ENCODE measurements around the gene ZNF101.
A peak's percentile ranks its signal among the peaks of the same experiment; 100 is the strongest.

The ZNF101 gene

DNA sequence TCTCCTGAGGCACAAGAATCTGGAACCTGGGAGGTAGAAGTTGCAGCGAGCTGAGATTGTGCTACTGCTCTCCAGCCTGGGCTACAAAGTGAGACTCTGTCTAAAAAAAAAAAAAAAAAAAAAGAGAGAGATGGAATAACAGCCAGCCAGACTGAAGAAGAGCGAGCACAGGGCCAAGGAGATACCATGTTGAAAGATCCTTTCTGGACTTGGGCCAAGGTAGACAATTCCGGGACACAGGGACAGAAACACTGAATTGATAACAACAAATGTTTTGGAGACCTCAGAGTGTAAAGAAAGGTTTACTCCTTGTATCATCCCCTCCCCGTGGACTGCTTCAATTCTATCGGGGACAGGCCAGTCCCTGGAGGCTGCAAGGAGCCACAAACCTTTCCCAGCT, 45.3 kb upstream of the ZNF101 start:
- Histone ChIP-seq H3K27me3 (ENCODE audit: insufficient read depth, poor library complexity, severe bottlenecking) (no peaks in the 10 kb centered on the region), H3K27ac (replicated peaks) (no peak overlapping the region), H3K4me3 (replicated peaks; ENCODE audit: insufficient read depth, low read length) (no peak overlapping the region)

DNA sequence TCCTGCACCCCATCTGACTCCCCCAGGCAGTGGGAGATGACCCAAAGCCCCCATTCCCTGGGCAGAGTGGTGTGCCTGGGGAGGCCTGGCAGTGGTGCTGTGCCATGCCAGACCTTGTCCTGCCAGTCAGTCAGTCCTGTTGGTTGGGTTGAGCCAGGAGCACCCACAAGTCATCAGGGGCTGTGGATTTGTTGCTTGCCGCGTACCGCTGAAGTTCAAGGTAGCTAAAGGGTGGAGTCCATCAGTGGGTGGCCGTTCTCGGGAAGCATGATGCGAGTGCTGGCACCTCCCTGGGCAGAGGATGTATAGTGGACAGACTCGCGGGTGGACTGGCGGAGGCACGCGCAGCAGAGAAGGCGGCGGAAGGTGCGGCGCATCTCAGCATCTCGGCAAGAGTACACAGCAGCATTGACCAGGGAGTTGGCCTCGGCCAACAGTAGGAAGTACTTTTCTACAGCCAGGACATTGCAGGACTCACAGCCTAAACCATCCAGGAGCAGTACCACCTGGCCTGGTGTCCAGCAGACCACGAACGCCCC, 44.5 kb upstream of the ZNF101 start:
- H3K27me3 ChIP-seq (ENCODE audit: insufficient read depth, poor library complexity, severe bottlenecking) = no peaks in the 10 kb centered on the region
- DNase-seq (ENCODE audit: low read depth in 1 of 2, low spot score in 1 of 2) = no peak
- no peak overlapping the region for H3K27ac ChIP-seq (replicated peaks)

More for the DNA sequence above, 45.3 kb upstream of the ZNF101 start:
- no peak for DNase-seq (ENCODE audit: low read depth in 1 of 2, low spot score in 1 of 2)
- TF ChIP-seq POLR2AphosphoS5 (IDR thresholded peaks at IDR 0.05; ENCODE audit: low read depth) (no peak), GABPA (IDR thresholded peaks at IDR 0.05; ENCODE audit: low read depth) (no peak), SPI1 (IDR thresholded peaks at IDR 0.05; ENCODE audit: borderline replicate concordance, low read depth) (no peak)
- TF ChIP-seq, protein P1, sequence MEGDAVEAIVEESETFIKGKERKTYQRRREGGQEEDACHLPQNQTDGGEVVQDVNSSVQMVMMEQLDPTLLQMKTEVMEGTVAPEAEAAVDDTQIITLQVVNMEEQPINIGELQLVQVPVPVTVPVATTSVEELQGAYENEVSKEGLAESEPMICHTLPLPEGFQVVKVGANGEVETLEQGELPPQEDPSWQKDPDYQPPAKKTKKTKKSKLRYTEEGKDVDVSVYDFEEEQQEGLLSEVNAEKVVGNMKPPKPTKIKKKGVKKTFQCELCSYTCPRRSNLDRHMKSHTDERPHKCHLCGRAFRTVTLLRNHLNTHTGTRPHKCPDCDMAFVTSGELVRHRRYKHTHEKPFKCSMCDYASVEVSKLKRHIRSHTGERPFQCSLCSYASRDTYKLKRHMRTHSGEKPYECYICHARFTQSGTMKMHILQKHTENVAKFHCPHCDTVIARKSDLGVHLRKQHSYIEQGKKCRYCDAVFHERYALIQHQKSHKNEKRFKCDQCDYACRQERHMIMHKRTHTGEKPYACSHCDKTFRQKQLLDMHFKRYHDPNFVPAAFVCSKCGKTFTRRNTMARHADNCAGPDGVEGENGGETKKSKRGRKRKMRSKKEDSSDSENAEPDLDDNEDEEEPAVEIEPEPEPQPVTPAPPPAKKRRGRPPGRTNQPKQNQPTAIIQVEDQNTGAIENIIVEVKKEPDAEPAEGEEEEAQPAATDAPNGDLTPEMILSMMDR (IDR thresholded peaks at IDR 0.05; ENCODE audit: insufficient read depth, low read length) = no peak
- TF ChIP-seq, protein P2, sequence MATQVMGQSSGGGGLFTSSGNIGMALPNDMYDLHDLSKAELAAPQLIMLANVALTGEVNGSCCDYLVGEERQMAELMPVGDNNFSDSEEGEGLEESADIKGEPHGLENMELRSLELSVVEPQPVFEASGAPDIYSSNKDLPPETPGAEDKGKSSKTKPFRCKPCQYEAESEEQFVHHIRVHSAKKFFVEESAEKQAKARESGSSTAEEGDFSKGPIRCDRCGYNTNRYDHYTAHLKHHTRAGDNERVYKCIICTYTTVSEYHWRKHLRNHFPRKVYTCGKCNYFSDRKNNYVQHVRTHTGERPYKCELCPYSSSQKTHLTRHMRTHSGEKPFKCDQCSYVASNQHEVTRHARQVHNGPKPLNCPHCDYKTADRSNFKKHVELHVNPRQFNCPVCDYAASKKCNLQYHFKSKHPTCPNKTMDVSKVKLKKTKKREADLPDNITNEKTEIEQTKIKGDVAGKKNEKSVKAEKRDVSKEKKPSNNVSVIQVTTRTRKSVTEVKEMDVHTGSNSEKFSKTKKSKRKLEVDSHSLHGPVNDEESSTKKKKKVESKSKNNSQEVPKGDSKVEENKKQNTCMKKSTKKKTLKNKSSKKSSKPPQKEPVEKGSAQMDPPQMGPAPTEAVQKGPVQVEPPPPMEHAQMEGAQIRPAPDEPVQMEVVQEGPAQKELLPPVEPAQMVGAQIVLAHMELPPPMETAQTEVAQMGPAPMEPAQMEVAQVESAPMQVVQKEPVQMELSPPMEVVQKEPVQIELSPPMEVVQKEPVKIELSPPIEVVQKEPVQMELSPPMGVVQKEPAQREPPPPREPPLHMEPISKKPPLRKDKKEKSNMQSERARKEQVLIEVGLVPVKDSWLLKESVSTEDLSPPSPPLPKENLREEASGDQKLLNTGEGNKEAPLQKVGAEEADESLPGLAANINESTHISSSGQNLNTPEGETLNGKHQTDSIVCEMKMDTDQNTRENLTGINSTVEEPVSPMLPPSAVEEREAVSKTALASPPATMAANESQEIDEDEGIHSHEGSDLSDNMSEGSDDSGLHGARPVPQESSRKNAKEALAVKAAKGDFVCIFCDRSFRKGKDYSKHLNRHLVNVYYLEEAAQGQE (IDR thresholded peaks at IDR 0.05; ENCODE audit: insufficient replicate concordance, low read depth) = no peak

DNA sequence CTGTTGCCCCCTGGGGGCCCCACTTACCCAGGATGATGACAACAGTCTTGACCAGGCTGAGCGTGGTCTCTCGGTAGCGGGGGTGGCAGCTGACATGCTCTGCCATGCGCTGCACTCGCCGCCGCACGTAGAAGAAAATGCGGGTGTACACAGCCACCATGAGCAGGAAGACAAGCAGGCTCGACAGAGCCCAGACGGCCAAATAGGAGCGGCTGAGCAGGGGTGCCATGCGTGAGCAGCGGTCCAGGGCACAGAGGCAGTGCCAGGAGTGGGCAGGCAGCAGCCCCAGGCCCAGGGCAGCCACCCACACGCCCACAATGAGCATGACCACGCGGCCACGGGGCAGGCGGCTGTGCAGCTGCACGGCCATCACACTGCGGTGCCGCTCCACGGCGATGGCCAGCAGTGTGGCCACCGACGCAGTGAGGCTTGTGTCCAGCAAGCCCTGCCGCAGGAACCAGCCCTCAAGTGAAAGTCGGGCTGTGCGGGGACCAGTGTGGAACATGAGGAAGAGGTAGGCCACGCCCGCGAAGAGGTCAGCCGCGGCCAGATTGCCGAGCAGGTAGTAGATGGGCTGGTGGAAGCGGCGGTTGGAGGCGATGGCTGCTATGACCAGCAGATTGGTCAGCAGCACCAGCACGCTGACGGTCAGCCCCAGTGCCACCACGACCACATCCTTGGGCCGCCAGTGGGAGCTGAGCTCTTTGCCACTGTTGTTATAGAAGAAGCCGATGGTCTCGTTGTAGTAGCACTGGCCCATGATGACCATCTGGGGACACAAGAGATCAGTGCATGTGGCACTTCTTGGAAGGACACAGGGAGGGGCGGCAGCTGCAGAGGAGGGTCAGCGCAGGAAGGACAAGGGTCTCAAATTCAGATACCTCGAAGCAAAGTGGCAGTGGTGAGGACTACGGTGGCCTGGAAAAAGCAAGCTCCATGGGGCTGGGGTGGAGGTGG, 41.8 kb upstream of the ZNF101 start:
- no peak for DNase-seq (ENCODE audit: low read depth in 1 of 2, low spot score in 1 of 2)
- Histone ChIP-seq H3K27ac (replicated peaks) (no peak overlapping the region), H3K27me3 (ENCODE audit: insufficient read depth, poor library complexity, severe bottlenecking) (no peaks in the 10 kb centered on the region), H3K4me3 (replicated peaks; ENCODE audit: insufficient read depth, low read length) (no peak overlapping the region)
- TF ChIP-seq POLR2AphosphoS5 (IDR thresholded peaks at IDR 0.05; ENCODE audit: low read depth) = peak; percentile 52
- TF ChIP-seq, protein P2 (IDR thresholded peaks at IDR 0.05; ENCODE audit: insufficient replicate concordance, low read depth) = no peak

More for the DNA sequence above, 44.5 kb upstream of the ZNF101 start:
- no peak for TF ChIP-seq POLR2AphosphoS5 (IDR thresholded peaks at IDR 0.05; ENCODE audit: low read depth)
- TF ChIP-seq SPI1 (IDR thresholded peaks at IDR 0.05; ENCODE audit: borderline replicate concordance, low read depth) = no peak
- TF ChIP-seq, protein P2 (IDR thresholded peaks at IDR 0.05; ENCODE audit: insufficient replicate concordance, low read depth) = no peak
- no peak for TF ChIP-seq GABPA (IDR thresholded peaks at IDR 0.05; ENCODE audit: low read depth)
- TF ChIP-seq, protein P1 (IDR thresholded peaks at IDR 0.05; ENCODE audit: insufficient read depth, low read length) = no peak
- H3K4me3 ChIP-seq (replicated peaks; ENCODE audit: insufficient read depth, low read length) = no peak overlapping the region

All from HL-60 (cell line).